Measurements from ENCODE around the gene MPL.
A peak's percentile ranks its signal among the peaks of the same experiment; 100 is the strongest.
"Not testable (repeated sequence)": the region's sequence is repeated elsewhere in the genome, so short reads cannot be mapped to it uniquely, and the experiment has no call there.

MPL gene

GRCh38 chr1:43382027-43382779 lies 44.6 kb downstream of the MPL start:
- DNase-seq = no peak

GRCh38 chr1:43383449-43383848 lies 45.8 kb downstream of the MPL start:
- DNase-seq = peak; percentile 3

GRCh38 chr1:43386676-43387075 lies 49.1 kb downstream of the MPL start:
- DNase-seq = no peak

- DNase-seq = no peak
Observed at GRCh38 chr1:43387976-43388599, 50.5 kb downstream of the MPL start.

- DNase-seq = no peak
Observed at GRCh38 chr1:43388613-43389012, 51.0 kb downstream of the MPL start.

- peak; percentile 87 for DNase-seq
Observed at GRCh38 chr1:43389326-43390313, 52.0 kb downstream of the MPL start, which contains the start of the genes MED8 and SZT2. TSS of gene MED8 (minus strand) at chr1:43389800. CDS start at chr1:43389764, 36 bp downstream. TSS of gene SZT2 (plus strand) at chr1:43389899. CDS start at chr1:43389969, 70 bp downstream.

GRCh38 chr1:43392702-43393101 lies 55.1 kb downstream of the MPL start:
- no peak for DNase-seq

GRCh38 chr1:43395523-43395922 lies 57.9 kb downstream of the MPL start:
- DNase-seq = no peak

- DNase-seq = no peak
Observed at GRCh38 chr1:43396059-43396458, 58.4 kb downstream of the MPL start.

- no peak for DNase-seq
Observed at GRCh38 chr1:43398227-43398626, 60.6 kb downstream of the MPL start.

GRCh38 chr1:43400441-43400840 lies 62.8 kb downstream of the MPL start:
- DNase-seq = not testable (repeated sequence)

- no peak for DNase-seq
Observed at GRCh38 chr1:43402089-43402865, 64.7 kb downstream of the MPL start.

All from NCI-H1694 treated with DMSO at 0.1 percent for 48 hours (cell line).